GM12892 (cell line): Measurements from ENCODE around the gene MAPRE2.

ENCODE experiments used
- POLR2AphosphoS5 ChIP-seq: IDR thresholded peaks from 2 replicates; pipeline ENCODE4 v1.6.1; 2011; ENCODE audit warnings: low read depth, low read length, control low read depth
- TAF1 ChIP-seq: IDR thresholded peaks from 2 replicates; pipeline ENCODE4 v1.6.1; 2011; ENCODE audit warnings: low read depth, mild to moderate bottlenecking, control low read depth, low read length, borderline replicate concordance

DNA sequence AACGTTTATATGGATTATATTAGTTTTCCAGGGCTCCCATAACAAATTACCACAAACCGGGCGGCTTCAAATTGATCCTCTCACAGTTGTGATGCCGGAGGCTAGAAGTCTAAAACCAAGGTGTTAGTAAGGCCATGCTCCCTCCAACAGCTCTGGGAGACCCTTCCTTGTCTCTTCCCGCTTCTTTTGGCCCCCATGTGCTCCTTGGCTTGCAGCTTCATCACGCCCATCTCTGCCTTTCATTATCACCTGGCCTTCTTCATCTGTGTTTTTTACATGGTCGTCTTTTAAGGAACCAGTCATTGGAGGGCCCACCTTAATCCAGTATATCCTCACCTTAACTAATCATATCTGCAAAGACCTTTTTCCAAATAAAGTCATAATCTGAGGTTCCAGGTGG lies 13.9 kb downstream of the MAPRE2 start:
- TF ChIP-seq POLR2AphosphoS5 = no peak
- TF ChIP-seq TAF1 = no peak
